BLaER1 (cell line): ENCODE data around the gene FAM234A.
"Not testable (repeated sequence)": the region's sequence is repeated elsewhere in the genome, so short reads cannot be mapped to it uniquely, and the experiment has no call there.

Source experiments
- H3K27ac ChIP-seq: shearing (Covaris generic); formaldehyde crosslinking; 2 replicates; pipeline ENCODE4 v1.8.1; 2022
- H3K27me3 ChIP-seq: shearing (Covaris generic); formaldehyde crosslinking; 2 replicates; pipeline ENCODE4 v1.8.1; 2022
- H3K36me3 ChIP-seq: shearing (Covaris generic); formaldehyde crosslinking; 2 replicates; pipeline ENCODE4 v1.8.1; 2022
- H3K4me1 ChIP-seq: shearing (Covaris generic); formaldehyde crosslinking; 2 replicates; pipeline ENCODE4 v1.8.1; 2022
- H3K4me2 ChIP-seq: shearing (Covaris generic); formaldehyde crosslinking; 2 replicates; pipeline ENCODE4 v1.8.1; 2022
- H3K4me3 ChIP-seq: shearing (Covaris generic); formaldehyde crosslinking; 2 replicates; pipeline ENCODE4 v1.8.1; 2022
- H3K9ac ChIP-seq: shearing (Covaris generic); formaldehyde crosslinking; 2 replicates; pipeline ENCODE4 v1.8.1; 2022
- H3K9me3 ChIP-seq: shearing (Covaris generic); formaldehyde crosslinking; 2 replicates; pipeline ENCODE4 v1.8.1; 2022
- H4K20me1 ChIP-seq: shearing (Covaris generic); formaldehyde crosslinking; 2 replicates; pipeline ENCODE4 v1.8.1; 2022
- Cebpa-rat ChIP-seq: shearing (Covaris generic); IDR thresholded peaks from 2 replicates; pipeline ENCODE4 v1.8.1; 2022

Gene FAM234A

DNA sequence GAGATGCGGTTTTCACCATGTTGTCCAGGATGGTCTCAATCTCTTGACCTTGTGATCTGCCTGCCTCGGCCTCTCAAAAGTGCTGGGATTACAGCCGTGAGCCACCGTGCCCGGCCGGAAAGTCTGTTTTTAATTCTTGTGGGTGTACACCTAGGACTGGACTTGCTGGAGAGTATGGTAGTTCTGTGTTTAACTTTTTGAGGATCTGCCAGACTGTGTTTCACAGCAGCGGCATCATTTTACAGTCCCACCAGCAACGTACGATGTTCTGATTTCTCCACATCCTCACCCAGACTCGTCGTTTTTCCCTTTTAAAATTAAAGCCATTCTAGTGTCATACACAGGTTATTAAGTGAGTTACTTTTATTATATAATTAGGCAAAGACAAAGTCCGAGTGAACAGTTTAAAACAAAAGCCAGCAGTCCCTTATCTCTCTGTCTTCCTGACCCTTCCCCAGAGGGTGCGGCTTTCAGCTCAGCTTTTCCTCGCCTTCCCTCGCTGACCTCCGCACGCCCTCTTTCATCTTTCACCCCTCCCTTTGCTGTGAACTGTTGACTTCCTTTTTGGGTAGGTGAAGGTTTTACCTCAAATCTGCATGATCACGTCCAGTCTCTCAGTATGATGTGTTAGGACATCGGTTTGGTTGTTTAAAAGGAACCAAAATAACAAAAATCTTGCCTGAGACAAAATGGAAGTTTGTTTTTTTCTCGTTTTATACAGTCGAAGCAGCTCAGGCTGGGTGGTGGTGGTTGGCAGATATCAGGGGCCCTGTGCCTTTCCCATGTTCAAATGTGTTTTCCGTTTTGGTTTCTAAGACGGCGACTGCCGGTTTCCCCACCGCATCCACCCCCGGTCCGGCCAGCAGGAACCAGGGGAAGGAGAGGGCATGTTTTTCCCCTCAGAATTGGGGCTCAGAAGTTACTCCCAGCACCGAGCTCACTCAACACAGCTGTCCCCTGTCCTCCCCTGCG lies 18.0 kb downstream of the FAM234A start:
- Histone ChIP-seq H3K9ac (peak overlapping the region; percentile 70), H3K4me2 (peak overlapping the region; percentile 85), H3K4me3 (peak overlapping the region; percentile 51), H4K20me1 (no peaks in the 10 kb centered on the region), H3K27ac (peak overlapping the region; percentile 82), H3K27me3 (no peaks in the 10 kb centered on the region), H3K4me1 (peaks cover 56% of the 10 kb centered on the region), H3K36me3 (peaks cover 67% of the 10 kb centered on the region), H3K9me3 (no peaks in the 10 kb centered on the region)
- no peak for TF ChIP-seq Cebpa-rat

DNA sequence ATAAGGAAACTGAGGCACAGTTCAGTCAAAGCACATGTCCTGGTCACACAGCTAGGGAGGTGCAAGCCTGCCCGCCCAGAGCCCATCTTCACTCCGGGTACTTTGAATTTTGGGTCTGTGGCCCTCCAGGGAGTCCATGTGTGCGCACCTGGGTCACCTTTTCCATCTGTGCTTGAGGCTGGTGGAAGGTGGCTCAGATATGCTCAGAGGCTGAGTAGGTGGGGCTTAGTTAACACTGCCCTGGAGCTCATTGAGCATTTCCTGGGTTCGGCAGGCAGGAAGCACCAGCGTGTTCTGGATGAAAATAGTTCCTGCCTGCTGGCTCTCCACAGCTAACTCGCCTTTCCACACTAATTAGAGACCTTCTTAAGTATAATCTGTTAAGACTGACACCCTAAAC lies 19.2 kb downstream of the FAM234A start:
- Histone ChIP-seq H4K20me1 (no peaks in the 10 kb centered on the region), H3K9ac (peak overlapping the region; percentile 46; the same call in 1 of the 2 replicates), H3K36me3 (peaks cover 64% of the 10 kb centered on the region), H3K4me1 (peaks cover 56% of the 10 kb centered on the region), H3K27me3 (no peaks in the 10 kb centered on the region), H3K4me3 (peak overlapping the region; percentile 39; the same call in 1 of the 2 replicates), H3K9me3 (no peaks in the 10 kb centered on the region), H3K4me2 (peak overlapping the region; percentile 85), H3K27ac (peak overlapping the region; percentile 72)
- TF ChIP-seq Cebpa-rat = no peak

DNA sequence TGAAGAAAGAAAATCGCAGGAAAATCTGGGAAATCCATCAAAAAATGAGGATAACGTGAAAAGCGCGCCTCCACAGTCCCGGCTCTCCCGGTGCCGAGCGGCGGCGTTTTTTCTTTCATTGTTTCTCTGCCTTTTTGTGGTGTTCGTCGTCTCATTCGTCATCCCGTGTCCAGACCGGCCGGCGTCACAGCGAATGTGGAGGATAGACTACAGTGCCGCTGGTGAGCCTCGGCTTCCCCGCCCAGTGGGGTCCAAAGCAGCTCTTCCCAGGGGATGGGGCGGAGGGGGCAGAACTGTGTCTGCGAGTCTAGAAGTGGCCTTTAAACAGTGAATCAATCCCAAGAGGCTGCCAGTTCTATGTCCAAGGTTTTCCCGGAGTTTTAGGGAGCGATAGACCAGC lies 19.8 kb downstream of the FAM234A start:
- H3K4me2 ChIP-seq = peak overlapping the region; percentile 85
- no peak overlapping the region for H3K4me3 ChIP-seq
- H4K20me1 ChIP-seq = no peaks in the 10 kb centered on the region
- H3K9me3 ChIP-seq = no peaks in the 10 kb centered on the region
- no peak for TF ChIP-seq Cebpa-rat
- peak overlapping the region; percentile 72 for H3K27ac ChIP-seq
- H3K4me1 ChIP-seq = peaks cover 56% of the 10 kb centered on the region
- H3K27me3 ChIP-seq = no peaks in the 10 kb centered on the region
- H3K9ac ChIP-seq = peak overlapping the region; percentile 46; the same call in 1 of the 2 replicates
- H3K36me3 ChIP-seq = peaks cover 64% of the 10 kb centered on the region

DNA sequence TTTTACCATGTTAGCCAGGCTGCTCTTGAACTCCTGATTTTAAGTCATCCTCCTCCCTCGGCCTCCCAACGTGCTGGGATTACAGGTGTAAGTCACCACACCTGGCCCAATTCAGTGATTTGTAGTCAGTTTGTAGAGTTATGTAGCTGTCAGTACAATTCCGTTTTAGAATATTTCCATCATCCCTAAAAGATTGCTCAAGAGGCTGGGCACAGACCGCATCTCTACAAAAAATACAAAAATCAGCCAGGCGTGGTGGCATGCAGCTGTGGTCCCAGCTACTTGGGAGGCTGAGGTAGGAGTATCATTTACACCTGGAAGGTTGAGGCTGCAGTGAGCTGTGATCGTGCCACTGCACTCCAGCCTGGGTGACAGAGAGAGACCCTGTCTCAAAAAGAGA lies 20.6 kb downstream of the FAM234A start:
- no peaks in the 10 kb centered on the region for H3K27me3 ChIP-seq
- peak; percentile 88 for TF ChIP-seq Cebpa-rat
- no peaks in the 10 kb centered on the region for H3K9me3 ChIP-seq
- no peak overlapping the region; the same call in 1 of the 2 replicates for H3K9ac ChIP-seq
- no peak overlapping the region for H3K4me3 ChIP-seq
- peak overlapping the region; percentile 72 for H3K27ac ChIP-seq
- H3K4me2 ChIP-seq = peak overlapping the region; percentile 85
- peaks cover 55% of the 10 kb centered on the region for H3K4me1 ChIP-seq
- peaks cover 66% of the 10 kb centered on the region for H3K36me3 ChIP-seq
- H4K20me1 ChIP-seq = 0 out of 2 replicates have a peak, but pooled peaks cover 7% of the 10 kb centered on the region

DNA sequence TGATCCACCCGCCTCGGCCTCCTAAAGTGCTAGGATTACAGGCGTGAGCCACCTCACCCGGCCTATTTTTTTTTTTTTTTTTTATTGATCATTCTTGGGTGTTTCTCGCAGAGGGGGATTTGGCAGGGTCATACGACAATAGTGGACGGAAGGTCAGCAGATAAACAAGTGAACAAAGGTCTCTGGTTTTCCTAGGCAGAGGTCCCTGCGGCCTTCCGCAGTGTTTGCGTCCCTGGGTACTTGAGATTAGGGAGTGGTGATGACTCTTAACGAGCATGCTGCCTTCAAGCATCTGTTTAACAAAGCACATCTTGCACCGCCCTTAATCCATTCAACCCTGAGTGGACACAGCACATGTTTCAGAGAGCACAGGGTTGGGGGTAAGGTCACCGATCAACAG lies 23.5 kb downstream of the FAM234A start:
- peaks cover 88% of the 10 kb centered on the region for H3K36me3 ChIP-seq
- H3K27ac ChIP-seq = not testable (repeated sequence)

DNA sequence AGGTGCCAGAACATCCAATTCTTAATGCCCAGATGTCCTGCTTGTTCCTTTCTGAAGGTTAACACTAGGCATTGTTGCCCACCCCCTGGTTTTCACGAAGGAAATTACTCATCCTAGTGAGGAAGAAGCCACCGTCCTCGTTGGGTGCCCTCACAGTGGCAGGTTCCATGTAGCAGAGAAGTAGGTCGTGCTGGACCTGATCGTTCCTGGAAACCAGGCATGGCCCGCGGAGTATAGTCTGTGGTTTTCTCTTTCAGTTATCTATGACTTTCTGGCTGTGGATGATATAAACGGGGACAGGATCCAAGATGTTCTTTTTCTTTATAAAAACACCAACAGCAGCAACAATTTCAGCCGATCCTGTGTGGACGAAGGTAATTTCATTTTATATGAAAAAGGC lies 24.6 kb downstream of the FAM234A start:
- no peak overlapping the region for H3K27ac ChIP-seq
- peaks cover 95% of the 10 kb centered on the region for H3K36me3 ChIP-seq
- TF ChIP-seq Cebpa-rat = no peak
- H4K20me1 ChIP-seq = 0 out of 2 replicates have a peak, but pooled peaks cover 11% of the 10 kb centered on the region
- no peaks in the 10 kb centered on the region for H3K27me3 ChIP-seq
- no peak overlapping the region for H3K4me3 ChIP-seq
- H3K9ac ChIP-seq = no peak overlapping the region
- H3K9me3 ChIP-seq = no peaks in the 10 kb centered on the region
- no peak overlapping the region for H3K4me2 ChIP-seq
- peaks cover 17% of the 10 kb centered on the region for H3K4me1 ChIP-seq

More for the DNA sequence above, 23.5 kb downstream of the FAM234A start:
- H3K27me3 ChIP-seq, H3K9me3 ChIP-seq, H3K4me2 ChIP-seq, H3K9ac ChIP-seq, H3K4me3 ChIP-seq: not testable (repeated sequence)
- Histone ChIP-seq H3K4me1 (peaks cover 29% of the 10 kb centered on the region), H4K20me1 (0 out of 2 replicates have a peak, but pooled peaks cover 11% of the 10 kb centered on the region)

DNA sequence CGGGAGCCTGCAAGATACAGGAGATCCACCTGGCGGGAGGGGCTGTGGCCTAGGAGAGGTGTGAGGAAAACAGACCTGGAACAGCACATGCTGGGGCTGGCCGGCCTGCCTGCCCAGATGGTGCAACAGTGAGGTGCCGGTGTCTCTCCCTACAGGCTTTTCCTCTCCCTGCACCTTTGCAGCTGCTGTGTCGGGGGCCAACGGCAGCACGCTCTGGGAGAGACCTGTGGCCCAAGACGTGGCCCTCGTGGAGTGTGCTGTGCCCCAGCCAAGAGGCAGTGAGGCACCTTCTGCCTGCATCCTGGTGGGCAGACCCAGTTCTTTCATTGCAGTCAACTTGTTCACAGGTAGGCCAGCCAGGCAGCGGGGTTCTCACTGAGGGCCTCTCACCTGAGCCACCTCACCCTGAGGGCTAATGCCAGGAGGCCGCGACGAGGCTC lies 25.2 kb downstream of the FAM234A start:
- no peak for TF ChIP-seq Cebpa-rat
- no peak overlapping the region for H3K4me3 ChIP-seq
- H3K9me3 ChIP-seq = no peaks in the 10 kb centered on the region
- 0 out of 2 replicates have a peak, but pooled peaks cover 11% of the 10 kb centered on the region for H4K20me1 ChIP-seq
- no peak overlapping the region for H3K27ac ChIP-seq
- H3K36me3 ChIP-seq = peaks cover 95% of the 10 kb centered on the region
- no peaks in the 10 kb centered on the region for H3K27me3 ChIP-seq
- H3K9ac ChIP-seq = no peak overlapping the region
- H3K4me2 ChIP-seq = no peak overlapping the region
- H3K4me1 ChIP-seq = peaks cover 11% of the 10 kb centered on the region

DNA sequence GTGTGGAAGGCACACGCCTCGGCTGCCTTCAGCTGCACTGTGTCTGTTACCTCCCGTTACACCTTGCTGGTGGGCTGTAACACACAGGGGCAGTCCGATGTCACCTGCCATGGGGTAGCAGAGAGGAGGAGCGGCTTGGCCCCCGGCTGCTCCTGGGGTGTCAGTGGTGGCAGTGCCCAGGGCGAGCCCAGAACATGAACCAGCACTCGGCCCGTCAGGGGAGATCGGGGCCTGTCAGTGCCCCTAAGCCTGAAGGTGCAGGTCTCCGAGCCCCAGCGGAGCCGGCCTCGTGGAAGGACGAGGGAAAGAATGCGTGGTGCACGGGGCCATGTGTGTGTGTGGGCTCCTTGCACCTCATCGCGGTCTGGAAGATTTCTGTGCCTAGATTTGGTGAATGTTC lies 25.7 kb downstream of the FAM234A start:
- no peak for TF ChIP-seq Cebpa-rat
- Histone ChIP-seq H3K4me1 (peaks cover 6% of the 10 kb centered on the region), H3K27ac (no peak overlapping the region), H3K27me3 (no peaks in the 10 kb centered on the region), H3K4me2 (no peak overlapping the region), H3K9ac (no peak overlapping the region), H3K4me3 (no peak overlapping the region), H3K36me3 (peaks cover 95% of the 10 kb centered on the region), H3K9me3 (no peaks in the 10 kb centered on the region), H4K20me1 (0 out of 2 replicates have a peak, but pooled peaks cover 11% of the 10 kb centered on the region)

DNA sequence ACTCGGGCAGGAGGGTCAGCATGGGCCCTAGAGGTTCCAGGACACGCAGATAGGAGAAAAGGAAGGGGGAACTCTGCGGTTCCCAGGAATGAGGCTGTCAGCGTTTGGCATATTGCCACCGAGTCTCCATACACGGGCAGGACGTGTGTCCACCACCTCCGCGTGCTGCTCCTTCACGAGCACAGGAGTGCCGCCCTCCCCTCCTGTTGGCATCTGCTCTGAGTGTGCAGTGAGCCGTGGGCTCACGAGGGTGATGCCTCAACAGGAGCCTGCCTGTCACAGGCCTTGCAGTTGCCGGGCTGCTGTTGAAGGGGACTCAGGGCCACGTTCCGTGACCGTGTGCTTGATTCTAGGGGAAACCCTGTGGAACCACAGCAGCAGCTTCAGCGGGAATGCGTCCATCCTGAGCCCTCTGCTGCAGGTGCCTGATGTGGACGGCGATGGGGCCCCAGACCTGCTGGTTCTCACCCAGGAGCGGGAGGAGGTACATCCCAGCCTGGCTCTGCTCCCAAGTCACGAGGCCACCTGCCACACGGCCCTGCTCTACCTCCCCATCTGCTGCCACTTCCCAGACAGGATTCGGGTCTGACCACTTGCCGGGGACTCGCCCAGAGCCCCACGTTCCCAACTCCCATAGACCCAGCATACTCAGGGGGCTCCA lies 26.5 kb downstream of the FAM234A start:
- Histone ChIP-seq H3K4me1 (no peaks in the 10 kb centered on the region), H3K27me3 (no peaks in the 10 kb centered on the region), H3K9me3 (no peaks in the 10 kb centered on the region), H3K27ac (no peak overlapping the region), H3K4me3 (no peak overlapping the region), H3K4me2 (no peak overlapping the region), H3K36me3 (peaks cover 95% of the 10 kb centered on the region), H4K20me1 (0 out of 2 replicates have a peak, but pooled peaks cover 11% of the 10 kb centered on the region), H3K9ac (no peak overlapping the region)
- no peak for TF ChIP-seq Cebpa-rat
